ENCODE measurements around the gene DRP2. TPM values are rescaled to one million over a fixed set of nuclear protein-coding genes. Genes with fewer than 3 reads are reported as not detected.

DRP2 gene
- total RNA-seq, 1 experiment from 2014 or later = 0.04 TPM

DNA sequence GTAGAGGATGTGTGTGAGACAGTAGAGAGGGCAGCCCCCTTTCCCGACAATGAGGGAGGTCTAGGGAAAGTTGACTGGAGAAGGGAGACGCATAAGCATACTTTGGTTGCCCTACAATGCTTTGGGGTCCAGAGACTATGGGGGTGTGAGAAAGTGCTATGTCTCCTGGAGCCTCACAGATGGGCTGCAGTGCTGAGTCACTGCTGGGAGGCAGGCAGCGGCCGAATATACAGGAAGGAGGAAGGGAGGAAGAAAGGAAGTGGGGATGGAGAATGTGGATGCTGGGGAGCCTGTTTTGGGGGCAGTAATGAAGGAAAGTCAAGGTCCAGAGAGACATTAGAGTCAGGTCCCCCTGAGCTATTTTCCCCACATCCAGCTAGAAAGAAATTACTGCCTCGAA is 12.7 kb downstream of the DRP2 start:
- Histone ChIP-seq H3K56ac (ENCODE audit: insufficient read length, low read depth, low read length) (no peak overlapping the region), H3K23ac (ENCODE audit: insufficient read length, low read depth, low read length) (no peak overlapping the region), H3K9me3 (ENCODE audit: control insufficient read depth, low read depth, low read length) (peaks cover 30% of the 10 kb centered on the region), H3K79me1 (ENCODE audit: insufficient read depth, low read depth, low read length, poor library complexity, severe bottlenecking) (no peaks in the 10 kb centered on the region), H2BK15ac (ENCODE audit: low read depth, low read length) (no peak overlapping the region), H3K4ac (ENCODE audit: low read depth, low read length) (no peak overlapping the region), H3K79me2 (ENCODE audit: insufficient read depth, low read length) (no peaks in the 10 kb centered on the region), H4K91ac (ENCODE audit: insufficient read length, low read depth, low read length) (no peak overlapping the region), H4K20me1 (ENCODE audit: control insufficient read depth, insufficient read depth, insufficient read length) (no peaks in the 10 kb centered on the region), H3K4me1 (ENCODE audit: insufficient read depth, low read length) (no peaks in the 10 kb centered on the region), H2AFZ (ENCODE audit: low read length) (no peak overlapping the region), H2AK5ac (ENCODE audit: insufficient read length, low read length) (no peak overlapping the region), H3K27ac (ENCODE audit: insufficient read length, low read depth, low read length) (no peak overlapping the region), H3K27me3 (ENCODE audit: insufficient read depth, low read length) (no peaks in the 10 kb centered on the region), H4K8ac (replicated peaks; ENCODE audit: insufficient read length, low read depth, low read length) (no peak overlapping the region), H3K14ac (ENCODE audit: insufficient read depth, low read length) (no peak overlapping the region), H2BK5ac (ENCODE audit: insufficient read length, low read length) (no peak overlapping the region), H2BK20ac (ENCODE audit: low read depth, low read length, poor library complexity, severe bottlenecking) (no peak overlapping the region), H3K18ac (ENCODE audit: insufficient read length, low read depth, low read length) (peak overlapping the region; percentile 7), H3K23me2 (ENCODE audit: insufficient read length, low read depth, low read length, poor library complexity, severe bottlenecking) (no peaks in the 10 kb centered on the region), H2BK120ac (ENCODE audit: low read depth, low read length, poor library complexity, severe bottlenecking) (no peak overlapping the region), H3K9ac (ENCODE audit: extremely low read depth, insufficient read length, low read length) (no peak overlapping the region), H3K4me2 (ENCODE audit: insufficient read depth, insufficient read length, low read length) (no peak overlapping the region), H4K5ac (ENCODE audit: insufficient read length, low read depth, low read length) (peak overlapping the region; percentile 50), H2BK12ac (ENCODE audit: insufficient read length, low read depth, low read length) (no peak overlapping the region), H3T11ph (ENCODE audit: low read length) (no peak overlapping the region)
- no peak overlapping the region for H3K4me3 Mint-ChIP-seq
- no CpG with 5 or more reads among the region's 5 CpGs for WGBS (ENCODE audit: extremely low coverage, insufficient read length, low lambda C conversion rate)
- TF ChIP-seq, protein P1, sequence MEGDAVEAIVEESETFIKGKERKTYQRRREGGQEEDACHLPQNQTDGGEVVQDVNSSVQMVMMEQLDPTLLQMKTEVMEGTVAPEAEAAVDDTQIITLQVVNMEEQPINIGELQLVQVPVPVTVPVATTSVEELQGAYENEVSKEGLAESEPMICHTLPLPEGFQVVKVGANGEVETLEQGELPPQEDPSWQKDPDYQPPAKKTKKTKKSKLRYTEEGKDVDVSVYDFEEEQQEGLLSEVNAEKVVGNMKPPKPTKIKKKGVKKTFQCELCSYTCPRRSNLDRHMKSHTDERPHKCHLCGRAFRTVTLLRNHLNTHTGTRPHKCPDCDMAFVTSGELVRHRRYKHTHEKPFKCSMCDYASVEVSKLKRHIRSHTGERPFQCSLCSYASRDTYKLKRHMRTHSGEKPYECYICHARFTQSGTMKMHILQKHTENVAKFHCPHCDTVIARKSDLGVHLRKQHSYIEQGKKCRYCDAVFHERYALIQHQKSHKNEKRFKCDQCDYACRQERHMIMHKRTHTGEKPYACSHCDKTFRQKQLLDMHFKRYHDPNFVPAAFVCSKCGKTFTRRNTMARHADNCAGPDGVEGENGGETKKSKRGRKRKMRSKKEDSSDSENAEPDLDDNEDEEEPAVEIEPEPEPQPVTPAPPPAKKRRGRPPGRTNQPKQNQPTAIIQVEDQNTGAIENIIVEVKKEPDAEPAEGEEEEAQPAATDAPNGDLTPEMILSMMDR (conservative IDR thresholded peaks at IDR 0.05) = no peak
- H3K27ac Mint-ChIP-seq = no peak overlapping the region
- H3K36me3 Mint-ChIP-seq (ENCODE audit: insufficient read depth in 1 of 3, low read depth in 3 of 3) = peaks cover 0 to 2% (median 0%) of the 10 kb centered on the region in 3 experiments; a peak in 2 of 7 replicates
- no peak for DNase-seq
- peaks cover 3% of the 10 kb centered on the region for H3K27me3 Mint-ChIP-seq (ENCODE audit: low read depth)
- H3K4me1 Mint-ChIP-seq = peaks cover 3 to 10% of the 10 kb centered on the region in 2 experiments; a peak in 3 of 4 replicates
- peaks cover 62 to 65% of the 10 kb centered on the region in 2 experiments for H3K9me3 Mint-ChIP-seq

All from H9 (cell line).